Transverse colon (tissue), 4 donors: ENCODE results near the gene LIX1L.

Experiments used
- CTCF ChIP-seq, 5 experiments: fragments of 200-600 bp in 3 of 5; fragments of 450-650 bp in 2 of 5; sonication (generic) in 3 of 5; IDR thresholded peaks; 1 replicate in 2 of 5; 2 replicates in 3 of 5; pipeline ENCODE4 v1.5.1; 2016 to 2017; ENCODE audit warnings: antibody characterized with exemption in 5 of 5, inconsistent platforms in 3 of 5, mild to moderate bottlenecking in 2 of 5, moderate library complexity in 1 of 5
- EP300 ChIP-seq: sonication (generic); formaldehyde crosslinking; IDR thresholded peaks from one replicate; pipeline ENCODE4 v1.6.1; 2017; ENCODE audit warnings: antibody characterized with exemption, low read depth
- POLR2A ChIP-seq: fragments of 450-650 bp; IDR thresholded peaks from one replicate; pipeline ENCODE4 v1.6.1; 2016; ENCODE audit warnings: antibody characterized with exemption, mild to moderate bottlenecking, moderate library complexity
- POLR2AphosphoS5 ChIP-seq, 3 donors: sonication (generic); formaldehyde crosslinking; IDR thresholded peaks; one replicate each; pipeline ENCODE4 v1.6.1; 2016; ENCODE audit warnings: antibody characterized with exemption in 3 of 3

- TF ChIP-seq CTCF (IDR thresholded peaks at IDR 0.05) (no peak), POLR2A (peak; percentile 20), EP300 (no peak), POLR2AphosphoS5 (IDR thresholded peaks at IDR 0.05) (peak in 2 of 3 donors; percentile 49 to 67)
These were observed 28.0 kb upstream of the LIX1L start for GRCh38 chr1:145985502-145986439.
